ENCODE results near the gene IP6K1. TPM values are rescaled to one million over a fixed set of nuclear protein-coding genes. Genes with fewer than 3 reads are reported as not detected.
"Not testable (repeated sequence)": the region's sequence is repeated elsewhere in the genome, so short reads cannot be mapped to it uniquely, and the experiment has no call there.

Gene IP6K1
- total and polyA plus RNA-seq, 10 of the 15 experiments (the other 5 are each of a cell fraction or from before 2014, with no cell fraction given) = 1.3 to 30.6 (median 18.2) TPM

DNA sequence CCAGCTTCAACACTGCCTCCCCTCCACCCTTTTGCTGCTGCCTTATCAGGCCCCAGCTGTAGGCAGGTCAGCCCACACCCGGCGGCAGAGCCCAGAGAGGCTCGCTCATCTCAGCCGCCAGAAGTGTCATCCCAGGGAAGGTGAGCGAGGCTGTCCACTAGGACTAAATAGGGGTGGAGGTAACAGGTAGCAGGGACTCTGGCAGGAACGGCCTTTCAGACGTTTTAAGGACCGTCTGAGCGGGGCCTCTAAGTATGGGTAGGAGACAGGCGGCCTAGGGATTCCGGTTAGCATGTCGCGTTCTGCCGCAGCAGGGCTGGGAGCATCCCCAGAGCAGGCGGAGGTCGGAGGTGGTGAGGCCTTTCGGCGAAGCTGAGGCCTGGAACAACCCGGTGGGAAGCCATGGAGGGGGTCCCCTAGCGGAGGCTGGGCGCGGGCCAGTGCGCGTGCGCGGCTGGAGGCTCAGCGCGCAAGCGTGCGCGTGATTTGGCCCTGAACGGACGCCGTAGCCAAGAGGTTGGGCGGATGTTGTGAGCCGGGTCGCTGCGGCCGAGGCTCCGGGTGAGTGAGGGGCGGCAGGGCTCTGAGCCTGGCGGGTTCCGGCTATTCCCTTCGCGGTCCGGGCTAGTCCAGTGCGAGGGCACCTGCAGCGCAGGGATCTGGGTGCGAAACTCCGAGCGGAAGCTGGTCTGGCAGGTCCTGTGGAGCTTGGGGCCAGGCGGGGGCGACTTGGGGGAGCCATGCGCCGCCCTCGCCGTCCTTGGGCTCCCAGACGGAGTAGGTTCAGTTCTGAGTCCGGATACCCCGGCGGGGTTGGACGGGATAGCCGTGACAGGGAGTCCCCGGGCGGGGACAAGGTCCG, 97.1 kb downstream of the IP6K1 start, which contains the start of the genes MST1 and RNF123 (continued):
- TF ChIP-seq, protein P1, sequence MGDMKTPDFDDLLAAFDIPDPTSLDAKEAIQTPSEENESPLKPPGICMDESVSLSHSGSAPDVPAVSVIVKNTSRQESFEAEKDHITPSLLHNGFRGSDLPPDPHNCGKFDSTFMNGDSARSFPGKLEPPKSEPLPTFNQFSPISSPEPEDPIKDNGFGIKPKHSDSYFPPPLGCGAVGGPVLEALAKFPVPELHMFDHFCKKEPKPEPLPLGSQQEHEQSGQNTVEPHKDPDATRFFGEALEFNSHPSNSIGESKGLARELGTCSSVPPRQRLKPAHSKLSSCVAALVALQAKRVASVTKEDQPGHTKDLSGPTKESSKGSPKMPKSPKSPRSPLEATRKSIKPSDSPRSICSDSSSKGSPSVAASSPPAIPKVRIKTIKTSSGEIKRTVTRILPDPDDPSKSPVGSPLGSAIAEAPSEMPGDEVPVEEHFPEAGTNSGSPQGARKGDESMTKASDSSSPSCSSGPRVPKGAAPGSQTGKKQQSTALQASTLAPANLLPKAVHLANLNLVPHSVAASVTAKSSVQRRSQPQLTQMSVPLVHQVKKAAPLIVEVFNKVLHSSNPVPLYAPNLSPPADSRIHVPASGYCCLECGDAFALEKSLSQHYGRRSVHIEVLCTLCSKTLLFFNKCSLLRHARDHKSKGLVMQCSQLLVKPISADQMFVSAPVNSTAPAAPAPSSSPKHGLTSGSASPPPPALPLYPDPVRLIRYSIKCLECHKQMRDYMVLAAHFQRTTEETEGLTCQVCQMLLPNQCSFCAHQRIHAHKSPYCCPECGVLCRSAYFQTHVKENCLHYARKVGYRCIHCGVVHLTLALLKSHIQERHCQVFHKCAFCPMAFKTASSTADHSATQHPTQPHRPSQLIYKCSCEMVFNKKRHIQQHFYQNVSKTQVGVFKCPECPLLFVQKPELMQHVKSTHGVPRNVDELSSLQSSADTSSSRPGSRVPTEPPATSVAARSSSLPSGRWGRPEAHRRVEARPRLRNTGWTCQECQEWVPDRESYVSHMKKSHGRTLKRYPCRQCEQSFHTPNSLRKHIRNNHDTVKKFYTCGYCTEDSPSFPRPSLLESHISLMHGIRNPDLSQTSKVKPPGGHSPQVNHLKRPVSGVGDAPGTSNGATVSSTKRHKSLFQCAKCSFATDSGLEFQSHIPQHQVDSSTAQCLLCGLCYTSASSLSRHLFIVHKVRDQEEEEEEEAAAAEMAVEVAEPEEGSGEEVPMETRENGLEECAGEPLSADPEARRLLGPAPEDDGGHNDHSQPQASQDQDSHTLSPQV (IDR thresholded peaks at IDR 0.05) = no peak
- TF ChIP-seq PAX8 (IDR thresholded peaks at IDR 0.05) (no peak), TCF3 (IDR thresholded peaks at IDR 0.05; ENCODE audit: borderline replicate concordance, insufficient read depth, low read depth, low read length) (no peak), SUPT20H (IDR thresholded peaks at IDR 0.05; ENCODE audit: borderline replicate concordance, control insufficient read depth, low read depth, low read length) (no peak), FOS (IDR thresholded peaks at IDR 0.05; ENCODE audit: borderline replicate concordance, extremely low read depth, insufficient read length) (no peak)
- TF ChIP-seq, protein P2, sequence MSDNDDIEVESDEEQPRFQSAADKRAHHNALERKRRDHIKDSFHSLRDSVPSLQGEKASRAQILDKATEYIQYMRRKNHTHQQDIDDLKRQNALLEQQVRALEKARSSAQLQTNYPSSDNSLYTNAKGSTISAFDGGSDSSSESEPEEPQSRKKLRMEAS (IDR thresholded peaks at IDR 0.05; ENCODE audit: low read depth, low read length) = no peak

DNA sequence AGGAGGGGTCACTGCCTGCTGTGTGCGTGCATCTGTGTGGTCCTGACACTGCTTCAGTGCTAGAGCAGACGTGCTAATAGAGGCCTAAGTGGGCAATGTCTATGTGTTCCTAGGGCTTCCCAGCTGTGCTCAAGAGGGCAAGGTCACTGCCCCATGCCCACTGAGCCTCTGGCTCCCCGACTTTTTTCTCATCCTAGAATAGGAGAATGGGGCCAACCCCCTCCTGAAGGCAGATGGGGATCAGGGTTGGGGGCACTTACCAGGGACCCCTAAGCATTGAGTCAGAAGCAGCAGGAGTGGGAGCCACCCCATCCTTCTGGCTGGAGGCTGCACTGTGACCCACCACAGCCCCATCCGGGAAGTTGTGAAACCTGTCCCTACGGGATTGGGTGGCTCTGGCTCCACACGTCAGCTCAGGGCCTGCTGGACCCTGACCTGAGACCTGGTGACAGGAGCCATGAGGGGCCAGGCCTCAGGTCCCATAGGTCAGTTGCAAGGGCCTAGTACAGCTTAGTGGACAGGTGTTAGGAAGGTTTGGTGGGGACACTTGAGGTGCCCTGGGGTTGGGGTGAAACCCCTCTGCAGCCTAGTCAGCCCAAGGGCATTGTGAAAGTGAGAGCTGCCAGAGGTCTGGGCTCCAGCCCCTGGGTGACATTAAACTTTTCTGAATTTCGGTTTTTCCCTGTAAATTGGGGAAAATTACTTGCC, 97.8 kb downstream of the IP6K1 start:
- RAD21 ChIA-PET (ENCODE audit: unreplicated experiment); FAIRE-seq; H3K4me1 ChIP-seq (ENCODE audit: control insufficient read depth, insufficient read depth, low read length); H2AFZ ChIP-seq (ENCODE audit: control insufficient read depth, low read depth, low read length); H3K27me3 ChIP-seq (replicated peaks in 1 of 2; ENCODE audit: control insufficient read depth in 2 of 2, insufficient read depth in 2 of 2, low read length in 1 of 2); SMC1A ChIA-PET (ENCODE audit: uncharacterized antibody, unreplicated experiment); H3K9me3 ChIP-seq (replicated peaks; ENCODE audit: control insufficient read depth, insufficient read depth, low read length); H4K20me1 ChIP-seq (ENCODE audit: control insufficient read depth, insufficient read depth); in situ Hi-C loops (cut with MboI); BruUV-seq (replicated peaks); H3K36me3 ChIP-seq (ENCODE audit: control insufficient read depth in 2 of 2, insufficient read depth in 2 of 2, low read length in 1 of 2); intact Hi-C loops (cut with micrococcal nuclease; ENCODE audit: unreplicated experiment); DNase-seq (ENCODE audit: low read depth, low spot score): not testable (repeated sequence)
- 73% methylated on average over 7 of the region's 7 CpGs for WGBS (ENCODE audit: insufficient coverage, insufficient replicate concordance, low lambda C conversion rate, missing lambda C conversion rate)
- H3K79me2 ChIP-seq (ENCODE audit: control insufficient read depth, insufficient read depth, low read length) = peaks cover 14% of the 10 kb centered on the region
- peak overlapping the region; percentile 91 for H3K9ac ChIP-seq (ENCODE audit: control insufficient read depth, insufficient read depth, low read length)
- peak overlapping the region; percentile 89 for H3K27ac ChIP-seq (ENCODE audit: control insufficient read depth, insufficient read depth)
- ChIA-PET CTCF (interaction anchor here (0.9 to 1.3 kb wide), 2 partner anchors 13 to 149 kb away, joined by 3 read pairs; no protein-coding TSS in a partner anchor), POLR2A (interaction anchor here (1.1 kb wide), 1 partner anchor 60 kb away, joined by 3 read pairs; no protein-coding TSS in a partner anchor)
- peak overlapping the region; percentile 99 for H3K4me2 ChIP-seq (ENCODE audit: control insufficient read depth, insufficient read depth)
- H3K4me3 ChIP-seq = peak overlapping the region; percentile 62
- ATAC-seq = peak; percentile 14

DNA sequence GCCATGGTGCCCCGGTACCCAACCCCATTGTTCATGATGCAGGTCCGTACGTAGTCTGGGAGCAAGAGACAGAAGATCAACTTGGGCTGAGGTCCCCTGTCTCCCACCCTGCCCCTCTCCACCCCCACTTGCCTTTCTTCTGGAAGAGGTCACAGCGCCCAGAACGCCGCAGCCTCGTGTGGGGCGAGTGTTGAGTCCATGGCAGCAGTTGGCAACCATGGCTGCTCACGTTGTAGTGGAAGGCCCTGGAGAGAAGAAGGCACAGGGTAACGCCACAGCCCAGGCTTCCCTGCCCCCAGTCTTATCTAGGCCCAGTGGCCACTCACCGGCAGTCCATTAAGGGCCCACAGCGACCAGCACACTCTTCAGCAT, 98.9 kb downstream of the IP6K1 start:
- DNase-seq (ENCODE audit: low read depth, low spot score); H3K27ac ChIP-seq (ENCODE audit: control insufficient read depth, insufficient read depth); intact Hi-C loops (cut with micrococcal nuclease; ENCODE audit: unreplicated experiment); H4K20me1 ChIP-seq (ENCODE audit: control insufficient read depth, insufficient read depth); H3K4me3 ChIP-seq; H3K4me2 ChIP-seq (ENCODE audit: control insufficient read depth, insufficient read depth); H3K4me1 ChIP-seq (ENCODE audit: control insufficient read depth, insufficient read depth, low read length); ATAC-seq; H3K9me3 ChIP-seq (replicated peaks; ENCODE audit: control insufficient read depth, insufficient read depth, low read length); BruUV-seq (replicated peaks); H3K9ac ChIP-seq (ENCODE audit: control insufficient read depth, insufficient read depth, low read length); POLR2A ChIA-PET; RAD21 ChIA-PET (ENCODE audit: unreplicated experiment); CTCF ChIA-PET; H2AFZ ChIP-seq (ENCODE audit: control insufficient read depth, low read depth, low read length); H3K27me3 ChIP-seq (replicated peaks in 1 of 2; ENCODE audit: control insufficient read depth in 2 of 2, insufficient read depth in 2 of 2, low read length in 1 of 2); SMC1A ChIA-PET (ENCODE audit: uncharacterized antibody, unreplicated experiment); FAIRE-seq; in situ Hi-C loops (cut with MboI): not testable (repeated sequence)
- H3K79me2 ChIP-seq (ENCODE audit: control insufficient read depth, insufficient read depth, low read length) = peaks cover 14% of the 10 kb centered on the region
- peaks cover 0 to 10% of the 10 kb centered on the region in 2 experiments; a peak in 3 of 4 replicates for H3K36me3 ChIP-seq (ENCODE audit: control insufficient read depth in 2 of 2, insufficient read depth in 2 of 2, low read length in 1 of 2)
- WGBS (ENCODE audit: insufficient coverage, insufficient replicate concordance, low lambda C conversion rate, missing lambda C conversion rate) = 80% methylated on average over 11 of the region's 12 CpGs
